ENCODE results near the gene DDB1.
A peak's percentile ranks its signal among the peaks of the same experiment; 100 is the strongest.

DDB1 gene

DNA sequence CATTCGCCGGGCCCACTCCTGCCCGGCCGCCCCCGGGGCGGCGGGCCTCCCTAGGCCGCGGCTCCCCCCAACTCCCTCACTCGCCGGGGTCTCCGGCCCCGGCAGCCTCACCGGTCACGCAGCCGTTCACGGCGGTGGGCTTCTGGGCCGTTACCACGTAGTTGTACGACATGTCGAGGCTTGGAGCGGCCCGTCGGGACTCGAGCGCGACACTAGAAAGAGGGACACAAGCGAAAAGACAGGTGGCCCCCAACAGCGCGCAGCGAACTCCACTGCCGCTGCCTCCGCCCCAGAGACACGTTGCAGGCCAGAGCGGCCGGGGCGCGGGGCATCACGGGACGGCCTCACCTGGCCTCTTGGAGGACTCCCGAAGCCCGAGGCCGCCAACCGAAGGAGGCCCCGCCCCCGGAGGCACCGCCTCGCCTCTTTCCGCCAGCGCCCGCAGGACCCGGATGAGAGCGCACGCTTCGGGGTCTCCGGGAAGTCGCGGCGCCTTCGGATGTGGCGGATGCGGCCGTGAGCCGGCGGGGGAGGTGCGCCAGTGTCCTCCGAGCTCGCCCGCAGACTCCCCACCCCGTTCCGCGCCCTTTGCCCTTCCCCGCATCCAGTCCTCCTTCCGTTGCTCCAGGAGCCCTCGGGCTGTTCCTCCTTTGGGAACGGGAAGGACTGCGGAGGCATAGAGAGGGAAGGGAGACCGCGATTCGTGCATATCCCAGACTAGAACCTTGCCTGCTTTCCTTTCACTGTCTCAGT lies at the start of gene DDB1, which contains the start of gene TKFC:
TSS of gene DDB1 (minus strand) at position 309 of the 753 bp plus-strand sequence. CDS start at position 172, 137 bp downstream.
TSS of gene TKFC (plus strand) at position 432 of the 753 bp plus-strand sequence. CDS start 1,501 bp downstream, outside the sequence.
- DNase-seq = peak in 55 of 56 donors; percentile 61 to 98 (median 90)

DNA sequence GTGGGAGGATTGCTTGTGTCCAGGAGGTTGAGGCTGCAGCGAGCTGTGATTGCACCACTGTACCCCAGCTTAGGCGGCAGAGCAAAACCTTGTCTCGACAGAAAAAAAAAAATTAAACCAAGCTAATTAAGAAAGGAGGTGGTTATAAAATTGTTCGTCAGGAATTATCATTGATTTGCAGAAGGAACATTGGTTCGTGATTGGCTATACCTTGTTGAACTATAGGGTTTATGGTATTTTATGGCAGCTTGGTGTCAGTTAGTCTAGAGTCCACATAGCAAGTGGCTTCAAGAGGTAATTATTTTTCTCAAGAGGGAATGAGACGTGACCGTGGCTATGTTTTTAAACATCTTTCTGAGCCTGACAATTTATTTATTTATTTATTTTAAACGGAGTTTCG lies 48.0 kb upstream of the DDB1 start:
- no peak for DNase-seq

DNA sequence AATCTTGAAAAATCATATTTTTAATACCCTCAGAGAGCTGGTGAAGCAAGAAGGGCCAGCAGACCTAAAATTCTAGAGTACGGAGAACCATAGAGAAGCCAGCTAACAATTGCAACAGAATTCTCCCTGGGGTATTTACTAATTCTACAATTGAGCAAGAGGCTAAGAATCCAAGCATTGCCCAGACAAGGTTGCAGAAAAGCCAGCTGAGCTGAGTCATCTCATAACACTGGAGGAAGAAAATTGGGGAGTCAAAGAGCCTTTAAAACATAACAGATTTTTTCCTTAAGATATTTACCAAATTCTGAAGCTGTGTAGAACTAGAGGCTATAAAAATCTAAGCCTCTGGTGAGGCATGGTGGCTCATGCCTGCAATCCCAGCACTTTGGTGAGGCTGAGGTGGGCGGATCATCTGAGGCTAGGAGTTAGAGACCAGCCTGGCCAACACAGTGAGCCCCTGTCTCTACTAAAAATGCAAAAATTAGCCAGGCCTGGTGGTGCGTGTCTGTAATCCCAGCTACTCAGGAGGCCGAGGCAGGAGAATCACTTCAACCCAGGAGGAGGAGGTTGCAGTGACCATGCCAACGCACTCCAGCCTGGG lies 45.9 kb upstream of the DDB1 start:
- no peak for DNase-seq

DNA sequence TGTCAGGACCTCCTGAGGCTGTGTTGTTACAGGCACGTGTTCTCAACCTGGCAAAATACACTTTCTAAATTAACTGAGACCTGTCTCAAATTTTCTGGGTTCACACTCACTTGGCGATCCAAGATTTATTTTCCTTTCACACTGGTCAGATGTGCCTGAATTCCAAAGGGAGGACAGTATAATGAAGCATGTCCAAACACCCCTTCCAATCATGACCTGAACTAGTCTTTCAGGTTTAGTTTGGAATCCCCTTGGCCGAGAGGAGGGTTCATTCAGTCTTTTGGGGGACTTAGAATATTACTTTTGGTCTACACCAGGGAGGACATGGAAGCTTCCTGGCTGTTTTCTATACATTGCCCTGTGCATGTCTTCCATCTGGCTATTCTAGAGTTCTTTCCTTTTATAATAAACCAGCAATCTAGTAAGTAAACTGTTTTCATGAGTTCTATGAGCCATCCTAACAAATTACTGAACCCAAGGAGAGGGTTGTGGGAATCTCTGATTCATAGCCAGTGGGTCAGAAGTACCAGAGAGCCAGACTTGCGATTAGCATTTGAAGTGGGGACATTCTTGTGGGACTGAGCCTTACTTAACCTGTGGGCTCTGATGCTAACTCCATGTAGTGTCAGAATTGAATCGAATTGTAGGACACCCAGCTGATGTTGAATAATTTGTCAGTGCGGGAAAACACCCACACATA lies 44.7 kb upstream of the DDB1 start:
- no peak for DNase-seq

DNA sequence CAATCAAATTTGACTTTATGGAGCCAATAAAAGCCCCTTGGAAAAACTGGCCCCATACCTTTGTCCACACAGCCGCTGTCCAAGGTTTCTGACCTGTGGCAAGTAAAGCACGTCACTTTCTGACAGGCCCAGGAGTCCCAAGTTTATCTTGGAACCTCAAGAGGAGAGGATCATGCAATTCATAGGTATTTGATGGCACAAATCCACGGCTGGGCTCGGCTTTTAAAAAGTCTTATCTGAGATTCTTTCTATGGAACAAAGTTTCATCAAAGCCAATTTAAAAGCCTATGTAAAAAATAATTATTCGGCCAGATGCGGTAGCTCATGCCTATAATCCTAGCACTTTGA lies 42.8 kb upstream of the DDB1 start:
- no peak for DNase-seq

DNA sequence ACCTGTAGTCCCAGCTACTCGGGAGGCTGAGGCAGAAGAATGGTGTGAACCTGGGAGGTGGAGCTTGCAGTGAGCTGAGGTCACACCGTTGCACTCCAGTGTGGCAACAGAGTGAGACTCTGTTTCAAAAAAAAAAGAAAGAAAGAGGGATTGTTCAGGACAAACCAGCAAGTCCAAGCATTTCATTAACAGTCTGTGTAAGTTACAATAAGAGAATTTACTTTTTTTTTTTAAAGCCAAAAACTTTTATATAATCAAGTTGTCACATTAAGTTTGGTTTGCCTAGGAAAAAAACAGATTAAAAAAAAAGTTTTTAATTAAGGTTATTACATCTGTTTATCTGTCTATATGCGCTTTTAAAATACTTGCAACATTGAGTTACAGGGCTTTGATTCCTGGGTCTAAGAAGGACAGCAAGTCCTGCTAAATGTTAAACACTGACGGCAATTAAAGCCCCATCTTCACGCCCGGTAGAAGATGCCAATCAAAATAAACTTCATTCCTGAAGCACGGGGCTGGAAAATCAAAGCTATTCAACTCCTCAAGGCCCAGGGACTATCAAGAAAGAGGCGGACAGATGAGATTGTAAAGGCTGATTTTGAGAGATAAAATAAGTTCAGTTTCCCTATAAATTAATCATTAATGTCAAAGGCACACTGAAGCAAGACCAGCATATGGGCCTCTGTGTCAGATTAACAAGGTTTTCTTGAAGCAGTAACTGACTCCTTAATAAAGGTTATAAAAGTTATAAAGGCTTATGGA lies 39.9 kb upstream of the DDB1 start:
- no peak for DNase-seq

DNA sequence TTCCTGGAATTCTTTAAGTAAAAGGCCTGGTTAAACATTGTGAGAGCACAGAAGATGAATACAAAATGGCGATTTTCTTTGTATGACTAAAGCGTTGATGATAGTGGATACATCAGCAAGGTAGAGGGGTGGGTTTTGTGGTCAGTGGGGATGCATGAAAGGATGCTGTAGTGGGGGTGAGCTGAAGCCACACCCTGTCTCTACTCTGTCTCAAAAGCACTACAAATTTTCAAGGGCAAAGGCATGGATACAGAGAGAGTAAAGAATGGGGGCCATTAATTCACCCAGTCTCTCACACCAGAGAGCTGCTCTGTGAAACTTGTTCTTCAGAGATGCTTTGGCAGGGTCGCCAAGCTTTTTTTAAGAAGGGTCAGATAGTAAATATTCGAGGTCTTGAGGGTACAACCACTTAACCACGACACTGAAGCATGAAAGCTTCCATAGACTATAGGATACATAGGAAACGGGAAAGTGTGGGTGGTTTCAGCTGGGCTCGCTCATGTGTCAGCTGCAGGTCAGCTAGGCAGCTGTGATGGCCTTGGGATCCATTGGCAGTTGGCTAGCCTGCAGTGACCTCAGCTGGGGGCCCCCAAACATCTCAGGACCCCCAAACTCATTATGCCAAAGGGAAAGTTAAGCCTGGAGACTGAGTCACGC lies 37.6 kb upstream of the DDB1 start:
- no peak for DNase-seq

DNA sequence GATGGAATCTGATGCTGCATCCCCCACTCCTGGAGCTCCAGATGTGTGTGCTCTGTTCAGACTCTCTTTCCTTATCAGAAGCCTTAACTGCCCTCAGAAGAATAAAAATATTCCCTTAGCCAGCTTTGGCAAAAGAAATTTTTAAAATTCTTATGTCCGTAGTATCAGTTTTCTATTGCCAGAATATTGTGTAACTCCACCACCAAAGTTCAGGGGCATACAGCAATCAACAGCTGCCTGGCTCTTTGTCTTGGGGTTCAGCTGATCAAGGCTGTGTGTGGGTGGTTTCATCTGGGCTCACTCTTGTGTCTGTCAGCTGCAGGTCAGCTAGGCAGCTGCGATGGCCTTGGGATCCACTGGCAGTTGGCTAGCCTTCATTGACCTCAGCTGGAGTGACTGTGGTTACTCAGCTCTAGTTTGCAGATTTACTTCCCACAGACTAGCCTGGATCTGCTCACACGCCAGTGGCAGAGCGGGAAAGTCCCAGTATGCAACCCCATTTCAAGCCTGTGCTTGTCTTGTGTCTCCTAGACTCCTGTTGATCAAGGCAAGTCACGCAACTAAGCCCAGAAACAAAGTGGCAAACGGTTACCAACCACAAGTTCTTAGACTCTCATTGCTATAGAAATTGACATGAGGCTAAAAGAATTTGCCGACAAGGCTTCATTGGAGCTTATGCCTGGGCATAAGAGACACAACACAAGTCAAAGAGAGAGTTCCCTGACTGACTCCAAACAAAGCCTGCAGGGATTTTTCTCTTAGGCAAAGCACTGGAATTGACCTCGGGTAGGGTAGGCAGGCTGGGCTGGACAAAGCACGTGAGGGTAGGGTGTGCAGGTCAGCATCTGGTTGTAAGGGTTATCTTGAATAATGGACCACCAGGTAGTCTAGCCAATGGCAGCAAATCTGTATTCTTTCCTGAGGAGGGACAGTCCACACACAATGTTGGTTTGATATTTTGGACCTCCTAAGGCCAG lies 36.8 kb upstream of the DDB1 start:
- DNase-seq = no peak

DNA sequence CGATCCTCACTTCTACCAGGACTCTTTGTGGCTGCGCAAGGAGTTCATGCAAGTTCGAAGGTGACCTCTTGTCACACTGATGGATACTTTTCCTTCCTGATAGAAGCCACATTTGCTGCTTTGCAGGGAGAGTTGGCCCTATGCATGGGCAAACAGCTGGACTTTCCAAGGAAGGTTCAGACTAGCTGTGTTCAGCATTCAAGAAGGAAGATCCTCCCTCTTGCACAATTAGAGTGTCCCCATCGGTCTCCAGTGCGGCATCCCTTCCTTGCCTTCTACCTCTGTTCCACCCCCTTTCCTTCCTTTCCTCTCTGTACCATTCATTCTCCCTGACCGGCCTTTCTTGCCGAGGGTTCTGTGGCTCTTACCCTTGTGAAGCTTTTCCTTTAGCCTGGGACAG lies 35.7 kb upstream of the DDB1 start:
- no peak for DNase-seq

DNA sequence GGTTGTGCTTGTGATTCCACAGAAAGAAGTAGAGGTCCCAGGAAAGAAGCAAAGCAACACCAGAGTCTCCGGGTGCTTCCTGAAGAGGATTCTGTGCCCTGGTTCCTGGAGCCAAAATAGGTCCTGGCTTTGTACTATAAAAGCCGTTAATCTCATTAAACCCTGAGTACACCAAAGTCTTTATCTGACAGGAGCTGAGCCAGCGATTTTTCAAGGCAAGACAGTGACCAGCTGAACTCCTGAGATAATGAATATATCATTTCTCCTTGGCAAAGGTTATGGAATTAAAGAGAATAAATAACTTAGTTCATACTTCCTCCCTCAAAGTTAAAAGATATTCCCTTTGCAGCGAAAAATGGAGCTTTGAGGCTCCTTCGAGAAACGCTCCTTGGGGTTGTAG lies 34.5 kb upstream of the DDB1 start:
- no peak for DNase-seq

DNA sequence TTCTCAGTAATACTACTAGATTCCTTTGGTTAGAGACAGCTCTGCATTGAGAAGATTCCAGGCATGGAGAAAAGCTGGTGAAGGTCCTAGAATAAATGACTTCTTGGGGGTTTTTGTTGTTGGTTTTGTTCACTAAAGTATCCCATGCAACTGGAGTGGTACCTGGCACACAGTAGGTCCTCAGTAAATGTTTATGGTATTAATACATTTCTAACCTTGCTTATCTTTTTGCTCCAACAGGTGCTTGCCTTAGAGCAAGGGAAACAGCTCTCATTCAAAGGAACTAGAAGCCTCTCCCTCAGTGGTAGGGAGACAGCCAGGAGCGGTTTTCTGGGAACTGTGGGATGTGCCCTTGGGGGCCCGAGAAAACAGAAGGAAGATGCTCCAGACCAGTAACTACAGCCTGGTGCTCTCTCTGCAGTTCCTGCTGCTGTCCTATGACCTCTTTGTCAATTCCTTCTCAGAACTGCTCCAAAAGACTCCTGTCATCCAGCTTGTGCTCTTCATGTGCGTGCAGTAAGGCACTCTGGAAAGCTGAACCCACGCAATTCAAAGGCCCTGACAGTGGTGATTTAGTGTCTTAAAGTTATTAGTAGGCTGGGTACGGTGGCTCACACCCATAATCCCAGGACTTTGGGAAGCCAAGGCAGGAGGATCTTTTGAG lies 31.2 kb upstream of the DDB1 start:
- no peak for DNase-seq

DNA sequence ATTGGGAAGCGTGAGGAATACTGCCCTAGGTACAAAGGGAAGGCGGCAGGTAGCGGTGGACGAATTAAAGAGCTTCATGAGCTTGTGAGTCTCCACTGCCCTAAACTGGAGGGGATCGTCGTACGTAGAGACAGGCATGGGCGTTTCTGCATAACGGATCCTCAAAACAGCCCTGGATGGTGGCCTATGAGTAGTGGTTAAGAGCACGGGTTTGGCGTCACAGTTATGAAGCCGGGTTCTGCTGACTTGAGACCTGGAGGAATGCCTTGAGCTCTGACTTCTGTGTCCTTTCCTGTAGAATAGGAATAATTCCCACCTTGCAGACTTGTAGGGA lies 29.6 kb upstream of the DDB1 start:
- peak in 3 of 56 donors; percentile 50 to 60 (median 53) for DNase-seq

DNA sequence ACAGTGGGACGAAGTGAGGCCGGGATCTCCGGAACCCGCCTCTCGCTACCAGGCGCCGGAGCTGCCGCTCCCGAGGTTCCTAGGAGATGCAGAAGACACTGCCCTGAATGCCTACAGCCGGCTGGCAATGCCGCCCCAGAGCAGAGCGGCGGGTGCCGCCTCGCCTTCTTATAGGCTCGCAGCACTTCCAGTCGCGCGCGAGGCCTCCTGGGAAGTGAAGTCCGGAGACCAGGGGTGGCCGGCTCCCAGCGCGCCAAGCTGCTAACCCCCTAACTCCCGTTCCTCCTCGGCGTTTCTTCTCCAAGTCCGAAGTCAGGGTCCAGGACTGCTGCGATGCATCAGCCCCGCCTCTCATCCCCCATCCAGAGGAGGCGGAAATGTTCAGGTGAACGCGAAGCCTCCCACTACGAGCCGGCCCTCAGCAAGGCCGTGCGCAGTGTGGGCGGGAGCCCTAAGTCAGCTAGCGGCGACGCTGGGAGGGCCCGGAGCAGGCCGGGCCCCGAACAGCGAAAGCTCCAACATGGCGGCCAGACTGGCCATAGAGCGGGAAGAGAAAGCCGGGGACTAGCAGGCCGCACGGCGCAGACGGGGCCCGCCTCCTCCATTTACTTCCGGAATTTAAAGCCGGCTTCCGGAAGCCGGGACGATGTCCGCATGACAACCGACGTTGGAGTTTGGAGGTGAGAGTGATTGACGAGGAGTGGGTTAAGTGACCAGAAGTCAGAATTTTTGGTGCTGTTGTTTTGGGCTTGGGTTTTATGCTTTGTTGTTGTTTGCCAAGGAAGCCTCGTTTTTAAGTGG lies 29.0 kb upstream of the DDB1 start, which contains the start of the genes CYB561A3 and TMEM138:
TSS of gene CYB561A3 (minus strand) at position 142 of the 801 bp plus-strand sequence. CDS start 5,169 bp downstream, outside the sequence.
TSS of gene TMEM138 (plus strand) at position 634 of the 801 bp plus-strand sequence. CDS start 2,017 bp downstream, outside the sequence.
- peak; percentile 54 to 97 (median 92) for DNase-seq

DNA sequence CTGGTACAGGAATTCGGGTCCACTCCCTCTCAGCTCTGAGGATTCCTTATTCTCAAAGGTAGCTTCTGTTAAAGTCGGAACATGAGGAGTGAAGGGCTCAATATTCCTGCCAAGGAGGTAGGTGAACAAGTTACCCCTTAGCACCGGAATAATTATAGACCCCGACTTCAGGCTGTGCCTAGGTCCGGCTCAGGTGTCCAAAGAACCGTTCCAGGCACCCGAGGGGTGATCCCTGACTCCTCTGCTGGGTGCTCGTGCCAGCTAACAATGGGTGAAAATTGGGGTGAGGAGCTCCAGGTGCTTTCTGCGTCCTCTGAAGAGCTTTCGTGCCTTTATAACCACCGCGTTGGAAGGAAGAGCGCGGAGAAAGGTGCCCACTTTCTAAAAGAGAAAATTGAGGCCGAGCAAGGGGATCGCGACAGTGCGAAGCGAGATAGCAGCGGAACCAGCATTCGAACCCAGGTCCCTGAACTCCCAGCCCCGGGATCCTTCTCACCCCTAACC lies 28.4 kb upstream of the DDB1 start:
- DNase-seq = peak in 1 of 56 donors; percentile 41

DNA sequence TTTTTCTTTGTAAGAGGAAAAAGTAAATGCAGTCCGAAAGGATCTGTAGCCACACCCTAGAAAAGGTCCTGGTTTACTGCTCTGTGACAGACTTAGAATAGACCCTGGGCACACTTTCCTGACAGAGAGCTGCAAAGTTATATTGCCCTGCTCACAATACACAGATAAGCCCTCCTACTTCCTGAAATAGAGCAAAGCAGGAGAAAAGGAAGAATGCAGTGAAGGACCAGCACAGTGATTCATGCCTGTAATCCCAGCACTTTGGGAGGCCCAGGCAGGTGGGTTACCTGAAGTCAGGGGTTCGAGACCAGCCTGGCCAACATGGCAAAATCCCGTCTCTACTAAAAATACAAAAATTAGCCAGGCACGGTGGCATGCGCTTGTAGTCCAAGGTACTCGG lies 26.6 kb upstream of the DDB1 start:
- DNase-seq = no peak

DNA sequence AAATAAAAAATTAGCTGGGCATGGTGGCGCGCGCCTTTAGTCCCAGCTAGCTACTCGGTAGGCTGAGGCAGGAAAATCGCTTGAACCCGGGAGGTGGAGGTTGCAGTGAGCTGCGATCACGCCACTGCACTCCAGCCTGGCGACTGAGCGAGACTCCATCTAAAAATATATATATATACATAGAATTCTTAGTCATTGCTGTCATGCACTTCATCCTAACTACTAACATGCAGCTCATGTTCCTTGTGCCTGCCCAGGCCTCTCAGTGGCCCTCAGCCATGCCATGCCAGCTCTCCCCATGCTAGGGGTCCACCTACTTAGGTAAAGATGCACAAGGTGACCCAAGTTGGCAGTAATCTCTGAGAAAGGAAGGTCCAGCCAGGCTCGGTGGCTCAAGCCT lies 25.7 kb upstream of the DDB1 start:
- DNase-seq = no peak

DNA sequence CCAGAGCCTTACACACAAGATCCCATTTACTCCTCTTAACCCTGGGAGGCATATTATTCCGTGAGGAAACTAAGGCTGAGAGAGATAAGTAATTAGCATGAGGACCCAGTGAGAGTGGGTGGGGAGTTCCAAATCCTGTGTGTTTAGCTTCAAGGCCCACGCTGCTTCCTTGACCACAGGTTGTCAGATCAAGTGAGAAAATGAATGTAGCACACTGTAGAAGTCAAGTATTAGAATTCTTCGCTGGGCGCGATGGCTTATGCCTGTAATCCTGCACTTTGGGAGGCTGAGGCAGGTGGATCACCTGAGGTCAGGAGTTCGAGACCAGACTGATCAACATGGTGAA lies 25.0 kb upstream of the DDB1 start:
- DNase-seq = no peak

DNA sequence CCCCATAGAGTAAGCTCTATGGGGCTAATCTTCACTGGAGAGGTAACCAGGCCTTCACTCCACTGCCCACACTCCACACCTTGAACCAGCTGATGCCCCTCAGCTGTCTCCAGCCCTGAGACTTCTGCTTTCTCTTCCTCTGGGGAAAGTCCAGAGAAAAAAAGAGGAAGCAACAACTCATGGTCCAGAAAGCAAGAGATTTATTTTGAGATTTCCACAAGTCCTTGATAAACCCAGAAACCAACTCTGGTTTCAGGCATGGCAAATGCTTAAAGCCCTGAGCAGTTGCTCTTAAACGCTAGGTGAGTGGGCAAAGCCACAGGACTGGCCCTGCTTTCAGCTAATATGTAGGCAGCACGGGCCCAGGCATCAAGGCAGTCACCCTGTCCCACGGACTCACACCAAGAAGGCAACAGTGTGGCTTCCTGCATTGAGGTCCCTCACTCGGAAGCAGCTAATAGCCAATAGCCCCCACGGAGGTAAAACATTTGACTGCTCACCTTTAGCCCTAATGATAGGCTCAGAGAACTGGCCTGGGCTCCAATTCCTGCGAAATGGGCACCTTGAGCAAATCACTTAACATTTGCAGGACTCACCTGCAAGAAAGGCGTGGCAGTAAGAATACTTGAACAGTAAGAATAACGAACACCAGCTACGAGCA lies 24.5 kb upstream of the DDB1 start:
- DNase-seq = no peak

All from nucleus accumbens (tissue), 56 donors.